GM19467 (cell line): ENCODE data around the gene ARMC9.
"Not testable (repeated sequence)": the region's sequence is repeated elsewhere in the genome, so short reads cannot be mapped to it uniquely, and the experiment has no call there.

Experiments
- ATAC-seq: cut with Tn5 transposase; IDR thresholded peaks from one replicate; pipeline ENCODE4 v1.9.1; 2021; ENCODE audit warnings: mild to moderate bottlenecking, moderate library complexity; ENCODE audit not compliant: unreplicated experiment

The ARMC9 gene

GRCh38 chr2:231395188-231396057 lies 197.0 kb downstream of the ARMC9 start, which contains the start of gene B3GNT7:
TSS of gene B3GNT7 (plus strand) at chr2:231395710. CDS start at chr2:231395804, 94 bp downstream.
- ATAC-seq, result no peak

- no peak for ATAC-seq
These were observed 197.8 kb downstream of the ARMC9 start for GRCh38 chr2:231396058-231396821.

- ATAC-seq, result no peak
These were observed 198.8 kb downstream of the ARMC9 start for GRCh38 chr2:231397011-231397927.

GRCh38 chr2:231397928-231398294 lies 199.5 kb downstream of the ARMC9 start:
- no peak for ATAC-seq

- no peak for ATAC-seq
These were observed 200.2 kb downstream of the ARMC9 start for GRCh38 chr2:231398585-231398984.

GRCh38 chr2:231399046-231399852 lies 200.8 kb downstream of the ARMC9 start:
- ATAC-seq, result no peak

GRCh38 chr2:231399853-231400680 lies 201.6 kb downstream of the ARMC9 start:
- ATAC-seq, result no peak

- not testable (repeated sequence) for ATAC-seq
These were observed 202.2 kb downstream of the ARMC9 start for GRCh38 chr2:231400681-231401080.

GRCh38 chr2:231401101-231401500 lies 202.7 kb downstream of the ARMC9 start:
- ATAC-seq, result not testable (repeated sequence)

- ATAC-seq, result not testable (repeated sequence)
These were observed 205.2 kb downstream of the ARMC9 start for GRCh38 chr2:231403421-231404182.

GRCh38 chr2:231404183-231404578 lies 205.8 kb downstream of the ARMC9 start:
- ATAC-seq, result not testable (repeated sequence)

GRCh38 chr2:231405601-231406367 lies 207.4 kb downstream of the ARMC9 start:
- not testable (repeated sequence) for ATAC-seq

GRCh38 chr2:231407686-231408085 lies 209.3 kb downstream of the ARMC9 start:
- not testable (repeated sequence) for ATAC-seq

- not testable (repeated sequence) for ATAC-seq
These were observed 209.9 kb downstream of the ARMC9 start for GRCh38 chr2:231408304-231408703.

- no peak for ATAC-seq
These were observed 211.3 kb downstream of the ARMC9 start for GRCh38 chr2:231409776-231410175.

- ATAC-seq, result no peak
These were observed 212.0 kb downstream of the ARMC9 start for GRCh38 chr2:231410293-231411004.

GRCh38 chr2:231411237-231411636 lies 212.8 kb downstream of the ARMC9 start:
- no peak for ATAC-seq
